GM21367 (cell line): Measurements from ENCODE around the gene CCNQ.
A peak's percentile ranks its signal among the peaks of the same experiment; 100 is the strongest.
"Not testable (repeated sequence)": the region's sequence is repeated elsewhere in the genome, so short reads cannot be mapped to it uniquely, and the experiment has no call there.

ENCODE experiments used
- ATAC-seq: cut with Tn5 transposase; IDR thresholded peaks from one replicate; pipeline ENCODE4 v1.9.1; 2021; ENCODE audit not compliant: unreplicated experiment

The CCNQ gene

GRCh38 chrX:153623310-153624029, 24.5 kb upstream of the CCNQ start:
- no peak for ATAC-seq

- ATAC-seq = no peak
Measured at GRCh38 chrX:153622661-153623309, 23.8 kb upstream of the CCNQ start.

DNA sequence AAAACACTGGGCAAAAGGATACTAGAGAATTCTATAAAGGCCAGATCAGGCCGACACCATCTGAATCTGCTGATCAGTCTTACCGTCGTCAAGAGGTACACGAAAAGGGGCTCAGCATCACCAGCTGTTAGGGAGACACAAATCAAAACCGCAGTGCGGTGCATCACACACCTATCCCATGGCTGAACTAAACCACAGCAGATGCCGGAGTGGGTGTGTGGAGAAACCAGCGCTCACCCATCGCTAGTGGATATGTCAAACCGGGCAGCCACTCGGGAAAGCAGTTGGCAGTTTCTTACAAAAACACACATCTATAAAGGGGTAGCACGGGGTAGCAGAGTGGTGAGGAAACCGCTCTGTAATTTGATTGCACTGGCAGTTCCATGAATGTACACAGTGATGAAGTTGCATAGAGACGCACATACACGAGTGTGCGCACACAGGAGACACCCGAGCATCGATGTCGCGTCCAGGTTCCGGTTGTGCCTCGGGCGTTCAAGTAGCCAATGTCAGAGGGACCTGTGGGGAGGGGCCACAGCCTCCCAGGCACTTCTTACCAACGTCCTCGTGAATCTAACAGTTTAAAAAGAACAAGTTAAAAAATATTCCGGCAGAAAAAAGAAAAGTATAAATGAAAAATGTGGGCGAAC, 23.1 kb upstream of the CCNQ start:
- no peak for ATAC-seq

- ATAC-seq = no peak
Measured at GRCh38 chrX:153620576-153620975, 21.6 kb upstream of the CCNQ start.

DNA sequence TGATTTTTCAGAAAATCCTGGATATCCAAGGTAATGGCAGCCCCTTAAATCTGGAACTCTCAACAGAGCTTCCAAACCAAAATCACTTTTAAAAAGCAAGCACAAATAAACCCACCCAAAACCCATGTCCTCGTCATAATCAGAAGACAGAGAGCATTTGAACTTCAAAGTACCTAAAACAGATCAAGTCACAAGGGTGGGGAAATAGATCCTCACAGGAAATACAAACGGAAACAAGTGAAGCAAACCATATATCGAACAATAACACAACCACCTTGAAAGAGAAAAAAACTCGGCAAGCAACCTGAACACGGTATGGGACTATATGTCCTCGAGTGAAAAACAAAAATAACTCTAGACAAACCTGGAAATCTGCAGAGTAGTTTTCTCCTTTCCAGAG, 15.9 kb upstream of the CCNQ start:
- ATAC-seq = no peak

GRCh38 chrX:153612413-153612812, 13.5 kb upstream of the CCNQ start:
- ATAC-seq = no peak

- no peak for ATAC-seq
Measured at GRCh38 chrX:153611298-153612095, 12.6 kb upstream of the CCNQ start.

DNA sequence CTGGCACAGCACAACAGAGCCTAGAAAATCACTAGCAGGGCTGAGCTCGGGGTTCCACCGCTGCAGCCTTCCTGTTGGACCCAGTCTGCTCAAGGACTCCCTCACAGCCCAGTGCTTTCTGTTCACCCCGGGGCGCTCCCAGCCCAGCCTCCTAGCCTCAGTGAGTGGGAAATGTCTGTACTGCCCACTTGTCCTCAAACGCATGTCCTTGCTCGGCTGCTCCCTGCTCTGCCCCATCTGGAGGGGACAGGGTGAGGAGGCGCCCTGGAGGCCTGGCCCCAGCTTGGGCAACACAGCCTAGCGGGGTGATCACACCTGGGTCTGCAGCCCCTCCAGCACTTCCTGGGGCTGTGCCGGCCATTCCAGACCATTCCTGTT, 11.9 kb upstream of the CCNQ start:
- ATAC-seq = no peak

DNA sequence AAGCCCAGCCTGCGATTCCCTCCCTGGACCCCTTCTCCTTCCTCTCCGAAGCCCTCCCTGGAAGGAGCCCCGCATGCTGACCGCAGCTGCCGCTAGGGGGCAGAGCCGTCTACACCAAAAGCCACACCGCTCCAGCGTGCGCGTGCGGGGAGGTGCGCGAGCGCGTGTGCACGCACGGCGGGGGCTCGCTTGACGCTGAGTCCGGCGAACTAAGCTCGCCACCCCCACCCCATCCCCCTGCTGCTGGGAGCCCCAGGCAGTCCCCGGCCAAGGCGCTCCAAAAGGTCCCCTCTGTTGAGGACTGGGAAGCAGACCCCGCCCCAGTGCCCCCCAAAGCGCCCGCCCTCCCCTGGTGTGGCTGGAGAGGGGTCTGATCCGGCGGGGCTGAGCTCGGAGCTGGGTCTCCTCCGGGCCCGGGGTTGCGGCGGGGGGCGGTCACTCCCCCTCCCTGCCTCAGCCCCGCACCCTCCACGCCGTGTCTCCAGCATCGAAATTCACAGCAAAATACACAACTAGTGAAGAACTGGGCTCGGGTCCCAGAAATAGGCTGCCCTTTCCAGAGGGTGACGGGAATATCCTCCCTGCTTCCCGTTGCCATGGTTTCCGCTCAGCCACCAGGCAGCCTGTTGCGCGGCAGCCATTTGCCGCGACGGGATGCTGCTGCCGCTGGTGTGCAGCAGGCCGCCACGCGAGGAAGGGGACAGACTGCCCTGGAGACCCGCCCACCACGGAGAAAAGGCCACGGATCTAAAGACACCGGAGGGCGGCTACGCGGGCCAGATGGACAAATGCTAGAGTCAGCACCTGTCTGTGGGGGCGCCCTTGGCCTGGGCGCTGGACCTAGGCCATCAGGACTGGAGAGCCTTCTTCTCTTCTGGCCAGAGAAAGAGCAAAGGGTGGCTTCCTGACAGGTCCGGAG, 11.2 kb upstream of the CCNQ start:
- peak; percentile 74 for ATAC-seq

DNA sequence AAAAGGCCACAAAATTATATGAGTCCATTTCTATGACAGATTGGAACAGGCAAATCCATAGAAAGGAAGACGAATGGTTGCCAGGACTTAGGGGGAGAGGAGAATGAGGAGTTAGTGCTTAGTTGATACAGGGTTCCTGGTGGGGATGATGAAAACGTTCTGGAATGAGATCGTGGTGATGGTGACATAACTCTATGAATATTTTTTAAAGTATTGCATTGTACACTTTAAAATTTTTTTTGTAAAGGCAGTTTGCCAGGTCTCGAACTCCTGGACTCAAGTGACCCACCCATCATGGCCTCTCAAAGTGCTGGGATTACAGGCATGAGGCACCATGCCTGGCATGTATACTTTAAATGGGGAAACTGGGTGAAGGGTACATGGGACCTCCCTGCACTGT, 9.9 kb upstream of the CCNQ start:
- ATAC-seq = no peak

- ATAC-seq = no peak
Measured at GRCh38 chrX:153608376-153608775, 9.4 kb upstream of the CCNQ start.

DNA sequence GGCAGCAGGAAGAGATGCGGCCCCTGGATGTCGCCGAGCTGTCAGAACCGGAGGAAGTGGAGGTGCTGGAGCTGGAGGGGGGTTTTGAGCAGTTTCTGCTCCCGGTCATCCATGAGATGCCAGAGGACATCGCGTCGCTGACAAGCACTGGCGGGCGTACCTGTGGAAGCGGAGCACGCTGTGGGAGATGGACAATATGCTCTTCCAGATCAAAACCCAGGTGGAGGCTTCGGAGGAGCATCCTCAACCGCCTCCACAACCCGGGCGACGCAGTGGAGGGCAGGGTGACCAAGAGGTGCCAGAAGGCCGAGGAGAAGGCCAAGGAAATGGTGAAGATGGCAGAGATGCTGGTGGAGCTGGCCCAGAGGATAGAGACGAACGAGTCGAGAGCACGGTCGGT, 7.6 kb upstream of the CCNQ start:
- no peak for ATAC-seq

DNA sequence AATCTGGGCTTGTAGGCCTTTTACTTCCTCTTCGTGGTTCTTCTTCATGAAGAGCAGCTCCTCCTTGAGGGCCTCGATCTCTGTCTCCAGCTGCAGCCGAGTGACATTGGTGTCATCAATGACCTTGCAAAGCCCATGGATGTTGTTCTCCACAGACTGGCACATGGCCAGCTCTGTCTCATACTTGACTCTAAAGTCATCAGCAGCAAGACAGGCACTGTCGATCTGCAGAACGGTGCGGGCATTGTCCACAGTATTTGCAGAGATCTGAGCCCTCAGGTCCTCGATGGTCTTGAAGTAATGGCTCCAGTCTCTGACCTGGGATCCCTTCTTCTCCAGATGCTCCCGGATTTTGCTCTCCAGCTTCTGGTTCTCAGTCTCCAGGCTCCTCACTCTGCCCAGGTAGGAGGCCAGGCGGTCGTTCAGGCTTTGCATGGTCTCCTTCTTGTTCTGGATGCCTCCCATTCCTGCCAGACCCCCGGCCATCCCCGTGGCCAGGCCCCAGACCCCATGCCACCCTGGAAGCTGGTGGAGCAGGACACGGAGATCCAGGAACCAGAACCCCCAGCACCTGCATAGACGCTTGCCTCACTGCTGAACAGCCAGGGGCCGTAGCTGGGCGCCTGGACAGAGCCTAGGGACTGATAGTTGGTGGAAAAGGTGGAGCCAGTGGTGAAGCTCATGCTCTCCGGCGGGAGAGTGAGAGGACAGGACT, 5.9 kb upstream of the CCNQ start:
- not testable (repeated sequence) for ATAC-seq

- ATAC-seq = no peak
Measured at GRCh38 chrX:153603131-153603656, 4.3 kb upstream of the CCNQ start.

DNA sequence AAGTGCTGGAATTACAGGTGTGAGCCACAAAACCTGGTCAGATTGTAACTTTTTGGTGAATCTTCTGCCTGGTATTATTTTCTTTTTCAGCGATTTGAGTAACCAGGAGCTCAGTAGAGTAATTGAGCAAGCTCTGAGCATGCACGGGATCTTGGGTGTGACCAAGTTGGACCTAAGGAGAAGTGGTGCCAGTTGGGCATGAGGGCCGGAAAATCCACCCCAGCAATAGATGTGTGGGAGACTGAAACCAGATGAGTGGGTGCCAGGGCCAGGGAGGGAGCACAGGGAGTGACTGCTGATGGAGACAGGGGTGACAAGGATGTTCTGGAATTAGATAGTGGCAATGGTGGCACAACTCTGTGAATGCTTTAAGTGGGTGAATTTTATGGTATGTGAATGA, 3.7 kb upstream of the CCNQ start:
- ATAC-seq = no peak

- no peak for ATAC-seq
Measured at GRCh38 chrX:153601511-153602110, 2.7 kb upstream of the CCNQ start.

DNA sequence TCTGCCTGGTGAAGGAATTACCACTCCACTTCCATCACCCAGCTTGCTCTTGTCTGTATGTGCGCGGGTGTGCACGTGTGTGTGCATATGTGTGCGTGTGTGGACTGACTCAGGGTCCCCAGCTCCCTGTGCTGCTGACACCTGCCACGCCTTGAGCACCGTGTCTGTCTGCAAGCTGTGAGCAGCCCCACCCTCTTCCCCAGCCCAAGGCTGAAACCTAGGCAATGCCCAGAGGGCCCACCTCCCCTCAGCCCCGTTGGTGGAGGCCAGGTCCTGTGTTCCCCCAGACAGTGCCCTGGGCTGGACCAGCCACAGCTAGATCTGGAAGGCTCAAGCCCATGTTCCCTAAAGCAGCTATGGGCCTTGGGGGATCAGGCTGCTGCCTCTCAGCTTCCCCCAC, 2.0 kb upstream of the CCNQ start:
- ATAC-seq = no peak

- no peak for ATAC-seq
Measured at GRCh38 chrX:153600032-153600373, 1.1 kb upstream of the CCNQ start.
